ENCODE measurements around the gene PTPRG. TPM values are rescaled to one million over a fixed set of nuclear protein-coding genes. Genes with fewer than 3 reads are reported as not detected.

Gene PTPRG
- total RNA-seq, 2 experiments from 2014 or later = 0.10 TPM; not detected in 1

DNA sequence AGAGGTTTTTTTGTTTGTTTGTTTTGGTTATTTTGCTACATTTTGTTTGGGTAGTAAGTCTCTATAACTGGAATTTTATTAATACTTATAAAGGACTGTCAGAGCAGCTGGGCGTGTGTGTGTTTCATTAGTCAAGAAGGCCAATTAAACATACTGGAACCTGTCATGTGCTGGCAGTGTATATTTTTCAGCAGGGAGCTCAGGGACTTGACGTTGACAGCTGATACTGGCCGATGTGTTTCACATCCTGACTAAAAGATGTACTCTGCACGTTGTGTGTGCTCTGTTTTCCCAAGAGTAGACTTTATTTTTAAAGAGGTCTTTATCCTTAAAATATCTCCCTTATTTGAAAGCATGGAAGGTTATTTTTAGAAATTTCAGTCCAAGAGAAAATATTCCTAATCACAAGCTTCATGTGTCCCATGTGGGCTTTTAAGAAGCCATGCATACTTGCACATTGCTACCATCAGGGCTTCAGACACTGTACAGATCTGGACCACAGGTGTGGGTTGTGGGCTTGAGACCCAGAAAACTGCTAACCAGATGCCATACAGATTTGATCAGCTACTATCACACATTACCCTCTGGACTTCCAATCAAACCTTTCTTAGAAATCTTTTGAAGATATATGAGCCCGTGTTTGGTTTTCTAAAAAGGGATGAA is 676.0 kb downstream of the PTPRG start:
- DNase-seq = no peak
- POLR2A ChIA-PET = no interaction called here
- intact Hi-C loops (cut with micrococcal nuclease) = no loop called here
- Mint-ChIP-seq H3K36me3 (no peaks in the 10 kb centered on the region), H3K27me3 (peaks cover 7% of the 10 kb centered on the region), H3K27ac (no peak overlapping the region), H3K4me1 (ENCODE audit: low read depth) (peaks cover 2% of the 10 kb centered on the region), H3K9me3 (no peaks in the 10 kb centered on the region), H3K4me3 (no peak overlapping the region)
- CTCF ChIA-PET = no interaction called here

- H3K27ac Mint-ChIP-seq = no peak overlapping the region
- POLR2A ChIA-PET = no interaction called here
- no peak for DNase-seq
- H3K4me3 Mint-ChIP-seq = no peak overlapping the region
- intact Hi-C loops (cut with micrococcal nuclease) = no loop called here
- H3K4me1 Mint-ChIP-seq (ENCODE audit: low read depth) = peaks cover 2% of the 10 kb centered on the region
- no peaks in the 10 kb centered on the region for H3K9me3 Mint-ChIP-seq
- no peaks in the 10 kb centered on the region for H3K36me3 Mint-ChIP-seq
- peaks cover 7% of the 10 kb centered on the region for H3K27me3 Mint-ChIP-seq
- CTCF ChIA-PET = no interaction called here
These were observed 676.6 kb downstream of the PTPRG start for GRCh38 chr3:62238003-62238402.

- Mint-ChIP-seq H3K36me3 (no peaks in the 10 kb centered on the region), H3K9me3 (no peaks in the 10 kb centered on the region), H3K27ac (no peak overlapping the region), H3K27me3 (peaks cover 7% of the 10 kb centered on the region), H3K4me1 (ENCODE audit: low read depth) (peaks cover 2% of the 10 kb centered on the region), H3K4me3 (no peak overlapping the region)
- DNase-seq = no peak
- intact Hi-C loops (cut with micrococcal nuclease) = no loop called here
- CTCF ChIA-PET = no interaction called here
- POLR2A ChIA-PET = no interaction called here
These were observed 677.1 kb downstream of the PTPRG start for GRCh38 chr3:62238431-62238830.

DNA sequence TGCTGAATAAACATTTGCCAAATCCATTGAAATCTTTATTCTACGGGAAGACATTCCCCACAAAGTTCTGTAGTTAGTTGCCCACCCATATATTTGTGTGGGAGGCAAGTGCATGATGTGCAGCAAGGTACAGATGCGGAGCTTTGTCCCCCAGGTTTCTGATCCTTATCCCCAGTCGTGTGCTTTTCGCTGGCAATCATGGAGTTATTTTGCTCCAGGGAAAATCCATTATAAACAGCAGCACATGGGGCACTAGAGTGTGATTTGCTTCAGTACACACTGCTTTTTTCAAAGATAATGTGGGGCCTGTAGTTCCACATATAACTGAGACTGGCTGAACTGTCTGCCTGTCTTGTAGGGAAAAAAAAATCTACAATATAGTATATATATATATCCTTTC is 679.9 kb downstream of the PTPRG start:
- intact Hi-C loops (cut with micrococcal nuclease) = no loop called here
- no peak for DNase-seq
- peaks cover 2% of the 10 kb centered on the region for H3K4me1 Mint-ChIP-seq (ENCODE audit: low read depth)
- H3K9me3 Mint-ChIP-seq = no peaks in the 10 kb centered on the region
- no peak overlapping the region for H3K4me3 Mint-ChIP-seq
- no peak overlapping the region for H3K27ac Mint-ChIP-seq
- no peaks in the 10 kb centered on the region for H3K36me3 Mint-ChIP-seq
- ChIA-PET POLR2A (no interaction called here), CTCF (interaction anchor here (1.4 kb wide), 1 partner anchor 53 kb away, joined by 4 read pairs; no protein-coding TSS in a partner anchor)
- peaks cover 9% of the 10 kb centered on the region for H3K27me3 Mint-ChIP-seq

DNA sequence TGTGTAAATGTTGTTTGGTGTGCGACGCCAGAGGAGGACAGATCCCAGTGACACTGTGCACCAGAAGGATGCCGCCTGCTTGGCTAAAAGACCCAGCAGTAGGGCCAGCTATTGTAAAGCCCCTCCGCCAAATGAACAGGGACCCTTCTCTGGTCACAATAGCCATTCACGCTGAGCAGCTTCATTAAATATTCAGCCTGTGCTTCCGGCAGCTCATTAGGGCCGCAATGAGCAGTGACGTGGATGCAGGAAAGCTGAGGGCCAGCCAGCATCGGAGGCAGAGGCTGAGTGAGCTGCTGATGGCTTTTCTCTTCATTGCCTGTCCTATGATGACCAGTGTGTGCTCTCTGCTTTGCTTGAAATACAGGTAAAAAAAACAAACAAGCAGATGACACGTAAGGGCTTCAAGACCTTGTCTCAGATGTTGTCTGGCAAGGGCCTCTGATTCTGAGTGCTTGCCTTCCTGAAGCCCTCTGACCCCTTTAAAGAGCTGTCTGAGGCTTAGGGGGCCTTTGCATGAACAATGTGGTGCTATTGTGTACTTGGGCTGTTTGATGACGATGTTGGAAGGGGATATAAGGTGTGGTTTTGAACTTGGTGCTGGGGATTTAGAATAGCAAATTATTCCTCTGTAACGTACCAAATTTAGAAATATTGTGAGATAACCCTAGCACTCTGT is 681.6 kb downstream of the PTPRG start:
- H3K27me3 Mint-ChIP-seq = peaks cover 9% of the 10 kb centered on the region
- H3K36me3 Mint-ChIP-seq = no peaks in the 10 kb centered on the region
- peaks cover 2% of the 10 kb centered on the region for H3K4me1 Mint-ChIP-seq (ENCODE audit: low read depth)
- DNase-seq = no peak
- ChIA-PET POLR2A (no interaction called here), CTCF (no interaction called here)
- H3K27ac Mint-ChIP-seq = no peak overlapping the region
- no peaks in the 10 kb centered on the region for H3K9me3 Mint-ChIP-seq
- H3K4me3 Mint-ChIP-seq = no peak overlapping the region
- intact Hi-C loops (cut with micrococcal nuclease) = no loop called here

GRCh38 chr3:62246094-62246493 is 684.7 kb downstream of the PTPRG start:
- ChIA-PET POLR2A (no interaction called here), CTCF (no interaction called here)
- Mint-ChIP-seq H3K4me1 (ENCODE audit: low read depth) (no peaks in the 10 kb centered on the region), H3K27me3 (peaks cover 5% of the 10 kb centered on the region), H3K36me3 (no peaks in the 10 kb centered on the region), H3K4me3 (no peak overlapping the region), H3K9me3 (no peaks in the 10 kb centered on the region), H3K27ac (no peak overlapping the region)
- intact Hi-C loops (cut with micrococcal nuclease) = no loop called here
- DNase-seq = no peak

GRCh38 chr3:62246985-62247384 is 685.6 kb downstream of the PTPRG start:
- ChIA-PET POLR2A (no interaction called here), CTCF (no interaction called here)
- no peak for DNase-seq
- no peaks in the 10 kb centered on the region for H3K9me3 Mint-ChIP-seq
- intact Hi-C loops (cut with micrococcal nuclease) = no loop called here
- no peak overlapping the region for H3K27ac Mint-ChIP-seq
- no peak overlapping the region for H3K4me3 Mint-ChIP-seq
- peaks cover 5% of the 10 kb centered on the region for H3K27me3 Mint-ChIP-seq
- no peaks in the 10 kb centered on the region for H3K4me1 Mint-ChIP-seq (ENCODE audit: low read depth)
- H3K36me3 Mint-ChIP-seq = no peaks in the 10 kb centered on the region

- Mint-ChIP-seq H3K4me3 (no peak overlapping the region), H3K27me3 (peaks cover 5% of the 10 kb centered on the region), H3K27ac (no peak overlapping the region), H3K36me3 (no peaks in the 10 kb centered on the region), H3K9me3 (no peaks in the 10 kb centered on the region), H3K4me1 (ENCODE audit: low read depth) (no peaks in the 10 kb centered on the region)
- ChIA-PET POLR2A (no interaction called here), CTCF (no interaction called here)
- DNase-seq = no peak
- intact Hi-C loops (cut with micrococcal nuclease) = no loop called here
These were observed 687.5 kb downstream of the PTPRG start for GRCh38 chr3:62248734-62249483.

- H3K27ac Mint-ChIP-seq = no peak overlapping the region
- ChIA-PET POLR2A (no interaction called here), CTCF (no interaction called here)
- intact Hi-C loops (cut with micrococcal nuclease) = no loop called here
- H3K4me1 Mint-ChIP-seq (ENCODE audit: low read depth) = no peaks in the 10 kb centered on the region
- no peak for DNase-seq
- H3K9me3 Mint-ChIP-seq = no peaks in the 10 kb centered on the region
- no peaks in the 10 kb centered on the region for H3K36me3 Mint-ChIP-seq
- peaks cover 5% of the 10 kb centered on the region for H3K27me3 Mint-ChIP-seq
- H3K4me3 Mint-ChIP-seq = no peak overlapping the region
These were observed 688.1 kb downstream of the PTPRG start for GRCh38 chr3:62249484-62249776.

GRCh38 chr3:62249855-62250543 is 688.6 kb downstream of the PTPRG start:
- ChIA-PET CTCF (no interaction called here), POLR2A (no interaction called here)
- no peaks in the 10 kb centered on the region for H3K9me3 Mint-ChIP-seq
- intact Hi-C loops (cut with micrococcal nuclease) = no loop called here
- H3K36me3 Mint-ChIP-seq = no peaks in the 10 kb centered on the region
- DNase-seq = no peak
- H3K27me3 Mint-ChIP-seq = peaks cover 2% of the 10 kb centered on the region
- no peak overlapping the region for H3K4me3 Mint-ChIP-seq
- H3K27ac Mint-ChIP-seq = no peak overlapping the region
- H3K4me1 Mint-ChIP-seq (ENCODE audit: low read depth) = no peaks in the 10 kb centered on the region

DNA sequence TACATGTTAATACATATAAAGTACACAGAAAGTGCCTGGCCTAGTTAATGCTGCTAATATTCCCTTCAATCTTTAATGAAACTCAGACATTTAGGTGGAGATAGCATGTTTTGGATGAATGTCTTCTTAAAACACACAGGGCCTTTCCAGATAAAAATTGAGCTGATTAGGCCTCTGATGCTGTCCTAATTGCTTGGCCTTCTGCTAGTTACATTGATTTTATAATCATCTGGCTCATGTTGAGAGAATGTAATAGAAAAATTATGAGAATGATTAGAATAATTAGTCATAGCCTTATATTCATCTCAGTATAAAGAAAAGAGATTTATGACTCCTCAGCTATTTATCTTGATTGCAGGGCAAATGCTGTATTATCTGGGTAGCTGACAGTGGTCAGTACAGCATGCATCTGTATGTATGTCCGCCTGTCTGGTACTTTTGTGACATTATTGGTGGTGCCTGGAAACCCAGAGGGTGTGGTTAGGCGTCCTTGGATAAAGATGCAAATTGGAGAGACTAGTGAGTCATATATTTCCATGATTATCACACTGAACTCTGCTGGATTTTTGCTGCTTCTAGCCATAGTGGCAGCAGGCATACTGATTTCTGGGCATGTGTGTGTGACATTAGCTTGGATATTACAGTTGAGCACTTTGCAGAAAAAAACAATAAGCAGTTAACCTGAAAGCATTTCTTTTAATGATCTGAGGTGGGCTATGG is 691.2 kb downstream of the PTPRG start:
- Mint-ChIP-seq H3K36me3 (no peaks in the 10 kb centered on the region), H3K4me3 (no peak overlapping the region), H3K9me3 (no peaks in the 10 kb centered on the region), H3K4me1 (ENCODE audit: low read depth) (no peaks in the 10 kb centered on the region), H3K27me3 (no peaks in the 10 kb centered on the region), H3K27ac (no peak overlapping the region)
- DNase-seq = no peak
- intact Hi-C loops (cut with micrococcal nuclease) = no loop called here
- CTCF ChIA-PET = no interaction called here
- POLR2A ChIA-PET = no interaction called here

- intact Hi-C loops (cut with micrococcal nuclease) = no loop called here
- no peak overlapping the region for H3K27ac Mint-ChIP-seq
- ChIA-PET CTCF (no interaction called here), POLR2A (no interaction called here)
- no peaks in the 10 kb centered on the region for H3K36me3 Mint-ChIP-seq
- DNase-seq = no peak
- H3K4me1 Mint-ChIP-seq (ENCODE audit: low read depth) = no peaks in the 10 kb centered on the region
- peaks cover 2% of the 10 kb centered on the region for H3K27me3 Mint-ChIP-seq
- no peak overlapping the region for H3K4me3 Mint-ChIP-seq
- no peaks in the 10 kb centered on the region for H3K9me3 Mint-ChIP-seq
These were observed 692.6 kb downstream of the PTPRG start for GRCh38 chr3:62253971-62254370.

Data from activated CD4-positive, alpha-beta memory T cell treated with anti-CD3 and anti-CD28 coated beads for 36 hours (primary cell).